GM18870 (cell line): ENCODE measurements around the gene TWF2.

Experiments
- ATAC-seq: cut with Tn5 transposase; IDR thresholded peaks from one replicate; pipeline ENCODE4 v1.9.1; 2021; ENCODE audit warnings: moderate library complexity; ENCODE audit not compliant: unreplicated experiment

The TWF2 gene

DNA sequence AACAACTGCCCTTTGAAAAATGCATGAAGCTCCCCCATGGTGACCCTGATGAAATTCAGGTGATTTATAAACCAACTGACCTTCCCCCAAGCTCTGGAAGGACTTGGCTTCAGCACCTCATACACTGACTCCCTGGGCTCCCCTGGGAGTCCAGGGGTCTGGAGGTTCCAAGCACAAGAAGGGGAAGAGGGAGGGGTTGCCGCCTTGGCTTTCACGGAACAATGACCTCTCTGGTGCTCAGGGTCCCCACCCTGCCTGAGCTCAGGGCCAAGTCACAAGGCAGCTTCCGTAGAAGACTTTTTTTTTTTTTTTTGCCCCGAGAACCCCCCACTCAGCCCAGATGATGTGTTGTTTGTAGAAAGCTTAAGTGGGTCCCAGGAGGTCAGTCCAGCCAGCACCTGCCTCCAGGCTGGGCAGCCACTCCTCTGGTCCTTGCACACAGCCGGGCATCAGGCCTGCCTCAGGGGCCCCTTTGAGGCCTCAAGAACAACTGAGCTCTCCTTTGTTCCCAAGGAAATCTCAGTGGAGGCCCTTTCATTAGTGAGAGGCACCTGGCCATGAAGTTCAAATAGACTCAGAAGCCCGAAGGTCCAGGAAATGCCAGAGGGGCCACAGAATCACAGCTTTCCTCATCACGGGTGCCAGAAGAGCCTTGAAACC is 55.0 kb downstream of the TWF2 start:
- no peak for ATAC-seq

DNA sequence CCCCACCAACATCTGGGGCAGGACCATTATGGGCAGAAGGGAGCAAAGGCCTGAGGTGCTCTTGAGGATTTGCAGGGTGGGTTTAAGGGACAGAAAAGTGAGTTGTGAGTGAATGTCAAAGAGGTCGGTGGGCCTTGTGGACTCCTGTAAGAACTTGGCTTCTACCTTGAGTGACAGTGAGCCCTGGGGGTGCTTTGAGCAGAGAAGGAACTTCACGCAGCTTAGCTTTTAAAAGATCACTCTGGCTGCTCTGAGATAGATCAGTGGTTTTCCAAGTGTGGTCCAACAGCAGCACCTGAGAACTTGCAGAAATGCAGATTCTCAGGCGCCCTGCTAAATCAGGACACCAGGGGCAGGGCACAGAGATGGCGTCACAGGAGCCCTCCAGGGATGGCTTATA is 56.3 kb downstream of the TWF2 start:
- ATAC-seq = no peak

DNA sequence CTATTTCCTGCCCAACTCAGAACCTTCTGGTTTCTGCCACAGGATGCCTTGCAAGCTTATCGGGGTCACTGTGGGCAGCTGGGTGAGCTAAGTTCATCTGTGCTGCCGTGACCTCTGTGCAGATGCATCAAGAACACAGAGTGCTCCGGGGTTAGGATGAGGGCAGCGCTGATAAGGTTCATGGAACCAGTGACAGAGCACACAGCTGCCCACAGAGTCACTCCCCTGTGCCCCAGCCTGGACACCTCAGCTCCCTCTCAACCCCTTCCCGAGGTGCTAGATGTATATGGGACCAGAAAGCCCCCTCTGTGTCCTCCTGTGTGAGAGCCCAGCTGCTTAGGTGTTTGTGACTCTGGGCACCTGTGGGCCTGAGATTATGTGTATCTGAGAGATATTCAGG is 56.8 kb downstream of the TWF2 start:
- ATAC-seq = no peak

DNA sequence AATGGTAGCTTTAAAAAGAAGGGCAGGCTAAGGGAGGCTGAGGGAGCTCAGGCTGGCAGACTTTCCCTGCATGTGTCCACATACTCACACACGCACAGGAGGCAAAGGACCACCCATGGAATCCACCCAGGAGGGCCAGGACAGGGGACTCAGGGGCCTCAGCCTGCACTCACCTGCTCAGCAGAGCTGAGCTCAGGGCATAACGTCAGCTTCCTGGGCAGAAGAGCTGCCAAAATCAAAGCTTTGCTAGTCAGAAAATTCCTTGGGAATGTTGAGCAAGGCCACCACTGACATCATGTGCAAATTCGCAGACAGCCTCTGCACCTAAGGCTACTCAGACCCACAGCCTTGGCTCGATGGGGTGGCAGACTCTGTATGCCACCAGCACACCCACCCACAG is 57.4 kb downstream of the TWF2 start:
- no peak for ATAC-seq
